SK-N-SH treated with all-trans-retinoic acid at 6 μM for 48 hours (cell line): Measurements from ENCODE around the gene MRGPRD.

Source experiments
- ATAC-seq: fragments of 200-7000 bp; cut with Tn5 transposase; 3 replicates; pipeline ENCODE4 v1.9.1; 2020; ENCODE audit warnings: mild to moderate bottlenecking, moderate library complexity
- ARNTL ChIP-seq: fragments of 450-650 bp; formaldehyde crosslinking; IDR thresholded peaks from 2 replicates; pipeline ENCODE4 v1.5.0; 2020; ENCODE audit warnings: low read depth, mild to moderate bottlenecking, moderate library complexity, borderline replicate concordance
- BACH2 ChIP-seq: fragments of 250-450 bp; sonication (Bioruptor Pico); IDR thresholded peaks from 2 replicates; pipeline ENCODE4 v1.9.0; 2021; ENCODE audit warnings: mild to moderate bottlenecking, borderline replicate concordance
- CSDC2 ChIP-seq: fragments of 250-450 bp; sonication (Bioruptor Pico); IDR thresholded peaks from 2 replicates; pipeline ENCODE4 v1.5.0; 2020; ENCODE audit warnings: mild to moderate bottlenecking, moderate library complexity
- ESRRG ChIP-seq: fragments of 250-450 bp; sonication (Bioruptor Pico); IDR thresholded peaks from 2 replicates; pipeline ENCODE4 v1.6.1; 2021; ENCODE audit warnings: mild to moderate bottlenecking
- GLIS3 ChIP-seq: fragments of 250-450 bp; sonication (Bioruptor Pico); IDR thresholded peaks from 2 replicates; pipeline ENCODE4 v1.5.0; 2020; ENCODE audit warnings: mild to moderate bottlenecking, moderate library complexity
- ISL1 ChIP-seq: fragments of 250-450 bp; sonication (Bioruptor Pico); IDR thresholded peaks from 2 replicates; pipeline ENCODE4 v2.1.2; 2022; ENCODE audit warnings: mild to moderate bottlenecking, moderate library complexity
- OSR1 ChIP-seq: fragments of 250-450 bp; sonication (Bioruptor Pico); IDR thresholded peaks from 2 replicates; pipeline ENCODE4 v1.8.0; 2022; ENCODE audit warnings: moderate library complexity, mild to moderate bottlenecking, inconsistent platforms
- PPARA ChIP-seq: fragments of 250-450 bp; sonication (Bioruptor Pico); IDR thresholded peaks from 2 replicates; pipeline ENCODE4 v1.5.0; 2020; ENCODE audit warnings: mild to moderate bottlenecking, borderline replicate concordance
- RARB ChIP-seq: fragments of 250-450 bp; sonication (Bioruptor Pico); IDR thresholded peaks from 2 replicates; pipeline ENCODE4 v1.8.0; 2021; ENCODE audit warnings: mild to moderate bottlenecking, moderate library complexity
- SNAI2 ChIP-seq: fragments of 250-450 bp; sonication (Bioruptor Pico); IDR thresholded peaks from 2 replicates; pipeline ENCODE4 v1.5.0; 2020; ENCODE audit warnings: mild to moderate bottlenecking, moderate library complexity
- TCF4 ChIP-seq: fragments of 250-450 bp; sonication (Bioruptor Pico); IDR thresholded peaks from 2 replicates; pipeline ENCODE4 v1.8.0; 2021; ENCODE audit warnings: mild to moderate bottlenecking, moderate library complexity, borderline replicate concordance
- TOX ChIP-seq: fragments of 250-450 bp; sonication (Bioruptor Pico); IDR thresholded peaks from 2 replicates; pipeline ENCODE4 v1.8.0; 2021; ENCODE audit warnings: mild to moderate bottlenecking, moderate library complexity, borderline replicate concordance
- ZC3H10 ChIP-seq: fragments of 250-450 bp; sonication (Bioruptor Pico); IDR thresholded peaks from 2 replicates; pipeline ENCODE4 v1.5.1; 2021; ENCODE audit warnings: mild to moderate bottlenecking, moderate library complexity
- ZFP3 ChIP-seq: fragments of 250-450 bp; sonication (Bioruptor Pico); IDR thresholded peaks from 2 replicates; pipeline ENCODE4 v1.5.0; 2020; ENCODE audit warnings: mild to moderate bottlenecking, moderate library complexity
- ZNF565 ChIP-seq: fragments of 450-650 bp; formaldehyde crosslinking; conservative IDR thresholded peaks from 2 replicates; pipeline ENCODE4 v1.5.0; 2020; ENCODE audit warnings: low read depth, mild to moderate bottlenecking, moderate library complexity
- ZNF70 ChIP-seq: fragments of 450-650 bp; formaldehyde crosslinking; IDR thresholded peaks from 2 replicates; pipeline ENCODE4 v1.5.0; 2020; ENCODE audit warnings: mild to moderate bottlenecking, moderate library complexity
- ZNF8 ChIP-seq: fragments of 450-650 bp; formaldehyde crosslinking; IDR thresholded peaks from 2 replicates; pipeline ENCODE4 v1.5.0; 2020; ENCODE audit warnings: mild to moderate bottlenecking, moderate library complexity
- TF ChIP-seq, protein P1 (sequence below): fragments of 250-450 bp; sonication (Bioruptor Pico); IDR thresholded peaks from 2 replicates; pipeline ENCODE4 v1.5.1; 2021; ENCODE audit warnings: mild to moderate bottlenecking, moderate library complexity
- TF ChIP-seq, protein P2 (sequence below): fragments of 250-450 bp; sonication (Bioruptor Pico); IDR thresholded peaks from 2 replicates; pipeline ENCODE4 v1.5.1; 2020; ENCODE audit warnings: low read depth, mild to moderate bottlenecking, moderate library complexity
- TF ChIP-seq, protein P3 (sequence below): fragments of 250-450 bp; sonication (Bioruptor Pico); IDR thresholded peaks from 2 replicates; pipeline ENCODE4 v1.5.0; 2020; ENCODE audit warnings: mild to moderate bottlenecking, moderate library complexity
- TF ChIP-seq, protein P4 (sequence below): fragments of 250-450 bp; sonication (Bioruptor Pico); IDR thresholded peaks from 2 replicates; pipeline ENCODE4 v1.8.0; 2020; ENCODE audit warnings: mild to moderate bottlenecking, moderate library complexity, borderline replicate concordance
- TF ChIP-seq, protein P5 (sequence below): fragments of 250-450 bp; sonication (Bioruptor Pico); IDR thresholded peaks from 2 replicates; pipeline ENCODE4 v1.8.0; 2021; ENCODE audit warnings: low read depth, mild to moderate bottlenecking, moderate library complexity, borderline replicate concordance

The MRGPRD gene

DNA sequence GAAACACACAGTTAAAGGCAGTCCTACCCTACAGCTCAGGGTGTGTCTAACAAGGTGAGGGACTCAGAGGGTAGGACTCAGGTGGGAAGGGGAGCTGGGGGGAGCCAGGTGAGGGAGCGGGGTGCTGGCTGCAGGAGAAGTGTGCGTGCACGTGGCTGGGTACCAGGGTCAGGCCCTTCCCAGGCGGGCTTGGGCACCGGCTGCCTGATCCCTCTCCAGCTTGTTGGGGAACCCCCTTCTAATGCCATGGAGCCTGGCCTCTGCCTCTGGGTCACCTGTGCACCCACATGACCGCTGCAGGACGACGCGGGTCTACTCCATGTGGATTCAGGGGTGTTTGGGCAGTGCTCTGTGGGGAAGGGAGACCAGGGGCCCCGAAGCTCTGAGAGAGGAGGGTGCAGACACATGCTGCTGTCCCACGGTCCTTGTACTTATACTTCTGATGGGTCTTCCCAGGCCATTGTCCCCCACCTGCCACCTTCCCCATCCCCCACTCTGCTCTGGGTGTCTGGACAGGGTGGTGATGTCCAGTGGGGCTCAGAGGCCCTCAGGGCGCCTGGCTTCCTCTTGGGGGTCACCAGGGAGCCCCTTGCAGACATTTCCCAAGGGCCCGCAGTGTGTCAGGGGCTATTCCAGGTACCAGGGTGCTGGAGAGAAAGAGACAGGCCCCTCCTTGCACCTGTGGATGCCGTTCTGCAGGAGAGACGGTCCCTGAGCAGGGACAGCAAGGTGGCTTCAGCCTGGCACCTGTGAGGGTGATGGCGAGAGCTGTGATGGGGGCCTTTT lies 10.4 kb upstream of the MRGPRD start:
- TF ChIP-seq, protein P1, sequence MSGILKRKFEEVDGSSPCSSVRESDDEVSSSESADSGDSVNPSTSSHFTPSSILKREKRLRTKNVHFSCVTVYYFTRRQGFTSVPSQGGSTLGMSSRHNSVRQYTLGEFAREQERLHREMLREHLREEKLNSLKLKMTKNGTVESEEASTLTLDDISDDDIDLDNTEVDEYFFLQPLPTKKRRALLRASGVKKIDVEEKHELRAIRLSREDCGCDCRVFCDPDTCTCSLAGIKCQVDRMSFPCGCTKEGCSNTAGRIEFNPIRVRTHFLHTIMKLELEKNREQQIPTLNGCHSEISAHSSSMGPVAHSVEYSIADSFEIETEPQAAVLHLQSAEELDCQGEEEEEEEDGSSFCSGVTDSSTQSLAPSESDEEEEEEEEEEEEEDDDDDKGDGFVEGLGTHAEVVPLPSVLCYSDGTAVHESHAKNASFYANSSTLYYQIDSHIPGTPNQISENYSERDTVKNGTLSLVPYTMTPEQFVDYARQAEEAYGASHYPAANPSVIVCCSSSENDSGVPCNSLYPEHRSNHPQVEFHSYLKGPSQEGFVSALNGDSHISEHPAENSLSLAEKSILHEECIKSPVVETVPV = no peak
- TF ChIP-seq ARNTL (CRISPR knock-in tag) (no peak), TOX (CRISPR knock-in tag) (no peak), ISL1 (CRISPR knock-in tag) (no peak), ZC3H10 (CRISPR knock-in tag) (no peak), ZNF70 (CRISPR knock-in tag) (no peak), SNAI2 (CRISPR knock-in tag) (no peak), ESRRG (CRISPR knock-in tag) (no peak), CSDC2 (CRISPR knock-in tag) (no peak), OSR1 (CRISPR knock-in tag) (no peak), RARB (CRISPR knock-in tag) (no peak), ZNF565 (CRISPR knock-in tag) (no peak), GLIS3 (CRISPR knock-in tag) (no peak), TCF4 (CRISPR knock-in tag) (no peak), BACH2 (CRISPR knock-in tag) (no peak), ZFP3 (CRISPR knock-in tag) (no peak)
- TF ChIP-seq, protein P2, sequence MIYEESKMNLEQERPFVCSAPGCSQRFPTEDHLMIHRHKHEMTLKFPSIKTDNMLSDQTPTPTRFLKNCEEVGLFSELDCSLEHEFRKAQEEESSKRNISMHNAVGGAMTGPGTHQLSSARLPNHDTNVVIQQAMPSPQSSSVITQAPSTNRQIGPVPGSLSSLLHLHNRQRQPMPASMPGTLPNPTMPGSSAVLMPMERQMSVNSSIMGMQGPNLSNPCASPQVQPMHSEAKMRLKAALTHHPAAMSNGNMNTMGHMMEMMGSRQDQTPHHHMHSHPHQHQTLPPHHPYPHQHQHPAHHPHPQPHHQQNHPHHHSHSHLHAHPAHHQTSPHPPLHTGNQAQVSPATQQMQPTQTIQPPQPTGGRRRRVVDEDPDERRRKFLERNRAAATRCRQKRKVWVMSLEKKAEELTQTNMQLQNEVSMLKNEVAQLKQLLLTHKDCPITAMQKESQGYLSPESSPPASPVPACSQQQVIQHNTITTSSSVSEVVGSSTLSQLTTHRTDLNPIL (CRISPR knock-in tag) = no peak
- TF ChIP-seq, protein P3, sequence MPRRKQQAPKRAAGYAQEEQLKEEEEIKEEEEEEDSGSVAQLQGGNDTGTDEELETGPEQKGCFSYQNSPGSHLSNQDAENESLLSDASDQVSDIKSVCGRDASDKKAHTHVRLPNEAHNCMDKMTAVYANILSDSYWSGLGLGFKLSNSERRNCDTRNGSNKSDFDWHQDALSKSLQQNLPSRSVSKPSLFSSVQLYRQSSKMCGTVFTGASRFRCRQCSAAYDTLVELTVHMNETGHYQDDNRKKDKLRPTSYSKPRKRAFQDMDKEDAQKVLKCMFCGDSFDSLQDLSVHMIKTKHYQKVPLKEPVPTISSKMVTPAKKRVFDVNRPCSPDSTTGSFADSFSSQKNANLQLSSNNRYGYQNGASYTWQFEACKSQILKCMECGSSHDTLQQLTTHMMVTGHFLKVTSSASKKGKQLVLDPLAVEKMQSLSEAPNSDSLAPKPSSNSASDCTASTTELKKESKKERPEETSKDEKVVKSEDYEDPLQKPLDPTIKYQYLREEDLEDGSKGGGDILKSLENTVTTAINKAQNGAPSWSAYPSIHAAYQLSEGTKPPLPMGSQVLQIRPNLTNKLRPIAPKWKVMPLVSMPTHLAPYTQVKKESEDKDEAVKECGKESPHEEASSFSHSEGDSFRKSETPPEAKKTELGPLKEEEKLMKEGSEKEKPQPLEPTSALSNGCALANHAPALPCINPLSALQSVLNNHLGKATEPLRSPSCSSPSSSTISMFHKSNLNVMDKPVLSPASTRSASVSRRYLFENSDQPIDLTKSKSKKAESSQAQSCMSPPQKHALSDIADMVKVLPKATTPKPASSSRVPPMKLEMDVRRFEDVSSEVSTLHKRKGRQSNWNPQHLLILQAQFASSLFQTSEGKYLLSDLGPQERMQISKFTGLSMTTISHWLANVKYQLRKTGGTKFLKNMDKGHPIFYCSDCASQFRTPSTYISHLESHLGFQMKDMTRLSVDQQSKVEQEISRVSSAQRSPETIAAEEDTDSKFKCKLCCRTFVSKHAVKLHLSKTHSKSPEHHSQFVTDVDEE = no peak
- TF ChIP-seq, protein P4, sequence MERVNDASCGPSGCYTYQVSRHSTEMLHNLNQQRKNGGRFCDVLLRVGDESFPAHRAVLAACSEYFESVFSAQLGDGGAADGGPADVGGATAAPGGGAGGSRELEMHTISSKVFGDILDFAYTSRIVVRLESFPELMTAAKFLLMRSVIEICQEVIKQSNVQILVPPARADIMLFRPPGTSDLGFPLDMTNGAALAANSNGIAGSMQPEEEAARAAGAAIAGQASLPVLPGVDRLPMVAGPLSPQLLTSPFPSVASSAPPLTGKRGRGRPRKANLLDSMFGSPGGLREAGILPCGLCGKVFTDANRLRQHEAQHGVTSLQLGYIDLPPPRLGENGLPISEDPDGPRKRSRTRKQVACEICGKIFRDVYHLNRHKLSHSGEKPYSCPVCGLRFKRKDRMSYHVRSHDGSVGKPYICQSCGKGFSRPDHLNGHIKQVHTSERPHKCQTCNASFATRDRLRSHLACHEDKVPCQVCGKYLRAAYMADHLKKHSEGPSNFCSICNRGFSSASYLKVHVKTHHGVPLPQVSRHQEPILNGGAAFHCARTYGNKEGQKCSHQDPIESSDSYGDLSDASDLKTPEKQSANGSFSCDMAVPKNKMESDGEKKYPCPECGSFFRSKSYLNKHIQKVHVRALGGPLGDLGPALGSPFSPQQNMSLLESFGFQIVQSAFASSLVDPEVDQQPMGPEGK (CRISPR knock-in tag) = no peak
- TF ChIP-seq, protein P5, sequence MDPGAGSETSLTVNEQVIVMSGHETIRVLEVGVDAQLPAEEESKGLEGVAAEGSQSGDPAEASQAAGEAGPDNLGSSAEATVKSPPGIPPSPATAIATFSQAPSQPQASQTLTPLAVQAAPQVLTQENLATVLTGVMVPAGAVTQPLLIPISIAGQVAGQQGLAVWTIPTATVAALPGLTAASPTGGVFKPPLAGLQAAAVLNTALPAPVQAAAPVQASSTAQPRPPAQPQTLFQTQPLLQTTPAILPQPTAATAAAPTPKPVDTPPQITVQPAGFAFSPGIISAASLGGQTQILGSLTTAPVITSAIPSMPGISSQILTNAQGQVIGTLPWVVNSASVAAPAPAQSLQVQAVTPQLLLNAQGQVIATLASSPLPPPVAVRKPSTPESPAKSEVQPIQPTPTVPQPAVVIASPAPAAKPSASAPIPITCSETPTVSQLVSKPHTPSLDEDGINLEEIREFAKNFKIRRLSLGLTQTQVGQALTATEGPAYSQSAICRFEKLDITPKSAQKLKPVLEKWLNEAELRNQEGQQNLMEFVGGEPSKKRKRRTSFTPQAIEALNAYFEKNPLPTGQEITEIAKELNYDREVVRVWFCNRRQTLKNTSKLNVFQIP (CRISPR knock-in tag) = no peak
- no peak for ATAC-seq

DNA sequence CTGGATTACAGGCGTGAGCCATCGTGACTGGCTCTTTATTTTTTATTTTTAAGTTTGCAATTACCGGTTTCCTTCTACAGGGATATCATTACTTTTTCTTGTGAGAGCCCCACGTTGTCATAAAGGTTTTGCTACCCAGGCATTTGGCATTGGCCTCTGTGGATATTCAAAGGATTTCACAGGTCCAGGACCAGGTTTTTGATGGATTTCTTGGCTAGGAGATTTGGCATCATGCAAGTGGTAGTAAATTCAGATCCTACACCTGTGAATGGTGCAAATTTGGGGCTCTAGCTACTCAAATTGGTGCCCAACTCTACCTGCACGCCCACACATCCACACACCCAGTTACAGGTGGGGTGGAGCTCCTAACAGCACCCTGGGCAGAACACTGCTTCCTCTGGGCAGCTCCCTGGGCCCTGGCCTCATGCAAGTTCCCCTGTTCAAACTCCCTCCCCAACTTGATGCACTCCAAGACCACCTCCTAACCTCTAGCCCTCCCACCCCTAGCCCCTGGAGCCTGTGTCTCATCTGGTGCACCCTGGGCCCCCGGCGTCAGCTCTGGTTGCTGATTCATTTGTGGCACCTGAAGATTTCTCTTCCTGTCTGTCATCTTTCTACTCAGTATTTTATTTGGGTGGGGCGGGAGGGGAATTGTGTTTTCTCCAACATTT lies 9.3 kb upstream of the MRGPRD start:
- no peak for ATAC-seq
- TF ChIP-seq OSR1 (CRISPR knock-in tag) = no peak
- TF ChIP-seq, protein P3 = no peak
- no peak for TF ChIP-seq ZNF8 (CRISPR knock-in tag)
- no peak for TF ChIP-seq BACH2 (CRISPR knock-in tag)
- TF ChIP-seq RARB (CRISPR knock-in tag) = no peak
- TF ChIP-seq ZNF565 (CRISPR knock-in tag) = no peak
- TF ChIP-seq, protein P5 (CRISPR knock-in tag) = no peak
- TF ChIP-seq, protein P1 = no peak
- no peak for TF ChIP-seq TOX (CRISPR knock-in tag)
- TF ChIP-seq PPARA (CRISPR knock-in tag) = no peak
